ENCODE data around the gene ZNF37A.
"Not testable (repeated sequence)": the region's sequence is repeated elsewhere in the genome, so short reads cannot be mapped to it uniquely, and the experiment has no call there.

The ZNF37A gene

DNA sequence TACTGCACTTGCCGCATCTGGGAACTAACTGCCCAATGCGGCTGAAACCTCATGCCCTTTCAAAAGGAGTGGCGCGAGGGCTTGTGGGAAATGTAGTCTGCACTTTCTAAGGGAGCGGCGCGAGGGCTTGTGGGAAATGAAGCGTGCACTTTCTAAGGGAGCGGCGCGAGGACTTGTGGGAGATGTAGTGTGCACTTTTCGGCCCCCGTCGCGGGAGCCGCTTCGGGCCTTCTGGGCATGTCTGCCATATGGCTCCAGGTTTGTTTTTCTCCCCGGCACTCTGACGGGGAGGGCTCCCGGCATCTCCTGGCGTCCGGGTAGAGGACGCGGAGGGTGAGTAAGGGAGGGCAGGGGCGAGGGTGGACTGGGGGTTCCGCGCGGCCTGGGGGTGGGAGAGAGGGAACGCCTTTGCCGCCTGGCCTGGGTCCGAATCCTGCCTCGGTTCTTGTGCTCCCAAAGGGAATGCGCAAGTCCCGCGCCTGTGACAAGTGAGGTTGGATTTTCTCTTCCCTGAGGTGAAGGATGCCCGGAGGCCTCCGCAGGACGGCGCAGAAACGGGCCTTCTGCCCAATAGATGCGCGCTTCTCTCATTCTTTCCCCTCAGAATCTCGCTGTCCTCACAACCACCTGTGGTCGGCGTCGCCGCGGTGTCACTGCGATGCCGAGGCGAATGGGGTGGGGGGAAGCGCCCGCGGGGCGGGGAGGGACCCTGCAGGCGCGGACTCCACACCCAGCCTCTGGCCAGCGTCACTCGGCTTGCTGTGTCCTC lies at the start of gene ZNF37A:
TSS of gene ZNF37A (plus strand) at position 180 of the 769 bp plus-strand sequence. CDS start 2,281 bp downstream, outside the sequence.
- DNase-seq (ENCODE audit: low spot score), result peak; percentile 93

DNA sequence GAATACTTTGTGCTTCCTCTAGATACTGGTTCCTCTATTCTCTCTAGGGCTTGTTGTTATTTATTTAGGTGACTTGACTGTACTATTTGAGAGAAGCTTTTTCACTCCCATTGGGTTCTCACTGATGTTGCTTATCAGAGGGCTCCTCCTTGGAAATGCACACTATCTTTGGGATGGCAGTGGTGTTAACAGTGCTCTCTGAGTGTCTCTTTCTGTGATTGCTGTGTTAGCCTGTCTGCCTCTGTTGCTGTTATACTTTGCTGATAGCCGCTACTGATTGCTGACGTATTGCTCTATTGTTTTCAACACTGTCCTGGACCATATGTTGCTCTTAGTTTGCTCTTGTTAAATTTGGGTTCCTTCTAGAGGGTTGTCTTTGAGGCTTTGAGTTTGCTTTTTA lies 49.0 kb upstream of the ZNF37A start:
- no peak for DNase-seq (ENCODE audit: low spot score)

DNA sequence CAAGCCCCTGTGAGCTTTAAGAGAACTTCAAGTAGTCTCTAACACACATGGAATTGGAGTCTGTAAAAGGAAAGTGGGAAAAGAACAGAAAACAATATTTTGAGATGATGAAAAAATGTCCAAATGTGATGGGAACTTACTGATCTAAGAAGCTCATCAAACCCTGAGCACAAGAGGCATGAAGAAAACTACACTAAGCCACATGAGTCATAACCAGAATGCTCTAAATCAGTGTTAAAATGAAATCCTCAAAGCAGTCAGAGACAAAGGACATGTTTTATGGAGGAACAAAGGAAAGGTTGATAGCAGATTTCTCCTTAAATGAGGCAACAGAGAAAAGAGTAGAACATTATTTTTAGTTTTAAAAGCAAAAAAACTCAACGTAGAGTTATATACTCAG lies 46.5 kb upstream of the ZNF37A start:
- DNase-seq (ENCODE audit: low spot score), result no peak

DNA sequence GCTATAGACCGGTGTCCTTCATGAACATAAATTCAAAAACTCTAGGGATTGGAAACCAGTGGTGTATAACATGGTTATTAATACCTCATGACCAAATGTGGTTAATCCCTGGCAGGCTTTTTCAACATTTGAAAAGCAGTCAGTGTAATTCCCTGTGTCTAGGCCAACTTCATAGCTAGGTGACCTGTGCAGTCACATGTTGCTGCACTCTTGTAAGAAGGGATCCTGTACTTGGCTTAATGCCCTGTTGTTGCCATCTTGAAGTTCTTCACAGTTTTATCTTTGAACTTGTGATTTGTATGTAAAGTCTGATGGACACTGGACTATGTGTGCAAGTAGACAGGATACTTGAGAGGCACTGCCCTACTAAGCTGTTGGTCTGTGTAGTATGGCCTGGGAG lies 43.9 kb upstream of the ZNF37A start:
- DNase-seq (ENCODE audit: low spot score), result no peak

DNA sequence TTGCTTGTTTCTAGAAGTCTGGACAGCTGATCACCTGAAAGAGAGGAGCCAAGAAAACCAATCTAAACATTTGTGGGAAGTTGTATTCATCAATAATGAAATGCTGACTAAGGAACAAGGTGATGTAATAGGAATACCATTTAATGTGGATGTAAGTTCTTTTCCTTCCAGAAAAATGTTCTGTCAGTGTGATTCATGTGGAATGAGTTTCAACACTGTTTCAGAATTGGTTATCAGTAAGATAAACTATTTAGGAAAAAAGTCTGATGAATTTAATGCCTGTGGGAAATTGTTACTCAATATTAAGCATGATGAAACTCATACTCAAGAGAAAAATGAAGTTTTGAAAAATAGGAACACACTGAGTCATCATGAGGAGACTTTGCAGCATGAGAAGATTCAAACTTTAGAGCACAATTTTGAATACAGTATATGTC lies 39.8 kb upstream of the ZNF37A start:
- no peak for DNase-seq (ENCODE audit: low spot score)

DNA sequence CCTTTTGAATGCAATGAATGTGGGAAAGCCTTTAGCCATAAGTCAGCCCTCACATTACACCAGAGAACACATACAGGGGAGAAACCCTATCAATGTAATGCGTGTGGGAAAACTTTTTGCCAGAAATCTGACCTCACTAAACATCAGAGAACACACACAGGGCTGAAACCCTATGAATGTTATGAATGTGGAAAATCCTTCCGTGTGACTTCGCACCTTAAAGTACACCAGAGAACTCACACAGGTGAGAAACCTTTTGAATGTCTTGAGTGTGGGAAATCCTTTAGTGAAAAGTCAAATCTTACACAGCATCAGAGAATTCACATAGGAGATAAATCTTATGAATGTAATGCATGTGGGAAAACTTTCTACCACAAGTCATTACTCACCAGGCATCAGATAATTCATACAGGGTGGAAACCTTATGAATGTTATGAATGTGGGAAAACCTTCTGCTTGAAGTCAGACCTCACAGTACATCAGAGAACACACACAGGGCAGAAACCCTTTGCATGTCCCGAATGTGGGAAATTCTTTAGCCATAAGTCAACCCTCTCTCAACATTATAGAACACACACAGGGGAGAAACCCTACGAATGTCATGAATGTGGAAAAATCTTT lies 38.8 kb upstream of the ZNF37A start:
- DNase-seq (ENCODE audit: low spot score), result not testable (repeated sequence)

DNA sequence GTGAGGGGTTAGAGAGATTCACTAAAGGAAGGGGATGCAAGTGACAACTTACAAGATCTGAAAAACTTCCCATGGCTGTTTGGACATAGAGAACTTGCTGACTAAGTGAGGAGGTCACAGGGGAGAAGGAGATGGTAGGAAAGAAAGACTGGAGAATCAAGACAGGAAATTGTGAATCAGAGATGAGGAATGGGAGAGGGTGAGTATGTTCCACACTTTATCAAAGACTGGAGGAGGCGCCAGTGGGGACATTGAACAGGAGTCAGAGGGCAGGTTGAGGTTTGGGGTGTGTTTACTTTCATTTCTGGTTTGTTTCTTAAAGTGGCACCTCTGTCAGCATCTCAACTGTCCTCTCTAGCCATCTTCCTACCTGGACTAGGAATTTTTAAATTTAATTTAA lies 24.5 kb upstream of the ZNF37A start:
- DNase-seq (ENCODE audit: low spot score), result not testable (repeated sequence)

DNA sequence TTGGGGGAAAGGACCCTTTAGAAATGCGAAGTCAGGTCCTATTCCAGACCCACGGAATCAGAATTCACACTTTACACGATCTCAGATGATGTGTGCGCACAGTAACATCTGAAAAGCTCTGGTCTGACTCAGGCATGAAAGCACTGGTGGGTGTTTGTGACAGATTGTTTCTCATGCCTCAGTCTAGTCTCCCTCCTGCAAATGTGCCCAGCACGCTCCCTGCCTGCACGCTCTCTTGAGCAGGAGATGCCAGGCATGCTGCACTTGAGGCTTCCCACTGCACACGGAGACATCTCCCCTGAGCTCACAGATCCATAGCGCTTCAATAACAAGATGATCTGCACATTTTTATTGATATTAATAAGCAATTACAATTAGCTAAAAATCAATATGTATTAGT lies 23.6 kb upstream of the ZNF37A start:
- no peak for DNase-seq (ENCODE audit: low spot score)

DNA sequence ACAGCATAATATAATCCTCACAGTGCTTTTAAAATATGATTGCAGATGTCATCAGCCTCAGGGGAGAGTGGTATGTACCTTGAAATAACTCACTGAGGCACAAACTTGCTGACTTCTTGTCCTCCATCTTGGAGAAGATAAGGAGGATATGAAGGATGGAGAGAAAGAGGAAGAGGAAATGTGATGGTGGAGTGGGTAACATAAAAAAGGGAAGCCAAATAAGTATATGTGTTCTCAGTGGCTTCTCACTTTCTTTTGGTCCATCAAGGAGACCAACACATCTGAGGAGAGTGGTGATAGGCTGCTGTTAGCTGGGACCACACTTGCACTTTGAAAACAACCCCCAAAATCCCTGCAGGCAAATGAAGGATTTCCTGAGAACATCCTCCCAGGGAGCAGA lies 21.6 kb upstream of the ZNF37A start:
- DNase-seq (ENCODE audit: low spot score), result no peak

DNA sequence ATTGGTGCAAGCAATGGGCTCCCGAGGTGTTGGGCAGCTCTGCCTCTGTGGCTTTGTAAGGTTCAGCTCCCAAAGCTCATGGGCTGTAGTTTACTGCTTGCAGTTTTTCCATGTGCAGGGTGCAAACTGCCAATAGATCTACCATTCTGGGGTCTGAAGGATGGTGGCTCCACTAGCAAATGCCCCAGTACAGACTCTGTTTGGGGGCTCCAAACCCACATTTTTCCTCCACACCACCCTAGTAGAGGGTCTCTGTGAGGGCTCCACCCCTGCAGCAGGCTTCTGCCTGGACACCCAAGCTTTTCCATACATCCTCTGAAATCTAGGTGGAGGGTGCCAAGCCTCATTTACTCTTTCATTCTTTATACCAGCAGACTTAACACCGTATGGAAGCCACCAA lies 17.4 kb upstream of the ZNF37A start:
- no peak for DNase-seq (ENCODE audit: low spot score)

DNA sequence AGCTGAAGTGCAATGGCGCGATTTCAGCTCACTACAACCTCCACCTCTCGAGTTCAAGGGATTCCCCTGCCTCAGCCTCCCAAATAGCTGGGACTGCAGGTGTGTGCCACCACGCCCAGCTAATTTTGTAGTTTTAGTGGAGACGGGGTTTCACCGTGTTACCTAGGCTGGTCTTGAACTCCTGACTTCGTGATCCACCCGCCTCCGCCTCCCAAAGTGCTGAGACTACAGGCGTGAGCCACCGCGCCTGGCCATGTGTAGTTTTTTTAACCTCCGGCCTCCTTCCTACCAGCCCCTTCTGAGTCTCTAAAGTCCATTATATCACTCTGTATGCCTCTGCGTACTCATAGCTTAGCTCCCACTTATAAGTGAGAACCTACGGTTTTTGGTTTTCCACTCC lies 819 bp upstream of the ZNF37A start:
- not testable (repeated sequence) for DNase-seq (ENCODE audit: low spot score)

DNA sequence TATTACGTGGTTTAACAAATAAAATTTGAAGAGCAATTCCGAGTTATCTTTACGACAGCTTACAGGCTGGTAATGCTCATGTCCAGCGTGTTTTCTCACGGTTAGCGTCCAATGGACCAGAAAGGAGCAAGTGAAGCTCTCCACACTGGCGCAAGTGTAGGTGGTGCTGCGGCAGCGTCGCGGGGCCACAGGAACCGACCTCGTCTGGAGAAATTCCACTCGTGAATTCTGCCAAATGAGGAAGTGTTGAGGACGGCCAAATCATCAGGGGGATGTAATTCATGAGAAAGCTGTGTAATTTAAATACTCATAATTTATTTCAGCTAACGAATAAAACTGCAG lies 350 bp upstream of the ZNF37A start:
- no peak for DNase-seq (ENCODE audit: low spot score)

DNA sequence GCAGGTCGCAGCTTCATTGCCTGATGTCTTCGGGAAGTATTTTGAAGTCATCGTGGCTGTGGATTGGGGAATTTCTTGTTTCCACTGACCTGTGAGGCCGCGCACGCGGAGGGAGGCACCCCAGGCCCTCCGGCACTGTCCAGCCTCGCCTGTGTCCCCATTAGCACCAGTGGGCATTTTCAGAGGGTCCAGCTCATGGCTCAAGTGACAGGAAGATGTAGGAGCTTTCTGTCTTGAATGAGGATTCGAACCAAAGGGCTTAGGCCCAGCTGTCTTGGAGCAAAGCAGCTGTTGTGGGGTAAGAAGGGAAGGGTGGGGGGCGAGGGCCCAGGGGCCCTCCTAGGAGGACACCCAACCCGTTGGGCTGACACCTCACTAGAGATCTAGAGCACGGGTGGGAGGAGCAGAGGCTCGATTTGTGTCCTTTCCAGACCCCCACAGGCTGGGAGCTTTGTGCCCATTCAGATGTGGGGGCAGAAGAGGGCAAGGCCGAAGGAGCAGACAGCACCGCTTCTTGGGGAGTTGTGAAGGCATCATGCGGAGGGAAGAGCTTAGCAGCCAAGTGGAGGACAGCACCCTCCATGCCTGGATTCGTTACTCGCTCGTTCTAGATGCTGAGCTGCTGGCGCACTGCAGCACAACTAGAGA lies 914 bp downstream of the ZNF37A start:
- DNase-seq (ENCODE audit: low spot score), result no peak

DNA sequence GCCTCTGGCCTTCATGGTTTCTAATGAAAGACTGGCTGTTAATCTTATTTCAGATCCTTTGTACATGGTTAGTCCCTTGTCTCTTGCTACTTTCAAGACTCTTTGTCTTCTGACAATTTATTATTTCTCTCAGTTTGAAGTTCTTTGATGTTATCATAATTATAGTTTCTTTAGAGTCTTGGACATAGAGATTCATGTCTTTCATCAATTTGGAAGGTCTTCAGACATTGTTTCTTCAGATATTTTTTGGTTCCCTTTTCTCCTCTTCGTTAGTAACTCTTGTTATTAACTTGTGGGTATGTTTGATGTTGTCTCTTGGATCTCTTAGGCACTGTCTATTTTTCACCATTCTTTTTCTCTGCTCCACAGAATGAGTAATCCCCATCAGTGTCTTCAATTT lies 8.7 kb downstream of the ZNF37A start:
- DNase-seq (ENCODE audit: low spot score), result no peak

DNA sequence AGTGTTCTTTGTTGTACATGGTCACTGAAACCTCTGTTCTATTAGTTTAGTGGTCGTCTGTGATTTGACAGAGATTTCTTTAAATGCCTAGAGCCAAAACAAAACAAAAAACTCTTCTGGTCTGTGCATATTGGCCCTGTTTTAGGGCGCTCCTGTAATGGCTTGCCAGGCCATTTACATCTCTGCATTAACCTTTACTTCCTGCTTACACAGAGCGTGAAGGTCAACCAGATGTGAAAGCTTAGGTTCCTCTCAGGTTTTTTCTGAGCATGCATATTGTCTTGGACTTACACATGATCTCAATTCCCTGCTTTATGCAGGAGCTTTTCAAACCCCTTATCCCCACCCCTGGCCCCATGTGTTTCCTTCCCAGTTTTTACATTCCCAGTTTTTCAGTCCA lies 9.6 kb downstream of the ZNF37A start:
- DNase-seq (ENCODE audit: low spot score), result no peak

DNA sequence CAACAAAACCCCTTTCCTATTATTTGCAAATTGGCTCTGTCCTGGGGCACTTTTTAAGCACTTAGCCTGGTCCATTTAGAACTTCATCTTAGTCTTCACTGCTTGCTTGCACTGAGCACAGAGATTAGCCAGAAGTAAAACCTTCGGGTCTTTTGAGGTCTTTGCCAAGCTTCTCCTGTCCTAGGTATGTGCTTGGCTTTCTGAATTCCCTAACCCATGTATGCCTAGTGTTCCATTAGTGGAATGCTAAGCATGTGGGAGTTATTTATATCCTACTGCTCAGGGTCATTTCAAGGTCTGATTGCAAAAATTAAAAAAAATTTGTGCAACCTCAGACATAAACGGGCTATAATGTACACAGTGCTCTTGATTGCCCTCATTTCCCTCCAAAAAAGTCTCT lies 18.0 kb downstream of the ZNF37A start:
- DNase-seq (ENCODE audit: low spot score), result no peak

DNA sequence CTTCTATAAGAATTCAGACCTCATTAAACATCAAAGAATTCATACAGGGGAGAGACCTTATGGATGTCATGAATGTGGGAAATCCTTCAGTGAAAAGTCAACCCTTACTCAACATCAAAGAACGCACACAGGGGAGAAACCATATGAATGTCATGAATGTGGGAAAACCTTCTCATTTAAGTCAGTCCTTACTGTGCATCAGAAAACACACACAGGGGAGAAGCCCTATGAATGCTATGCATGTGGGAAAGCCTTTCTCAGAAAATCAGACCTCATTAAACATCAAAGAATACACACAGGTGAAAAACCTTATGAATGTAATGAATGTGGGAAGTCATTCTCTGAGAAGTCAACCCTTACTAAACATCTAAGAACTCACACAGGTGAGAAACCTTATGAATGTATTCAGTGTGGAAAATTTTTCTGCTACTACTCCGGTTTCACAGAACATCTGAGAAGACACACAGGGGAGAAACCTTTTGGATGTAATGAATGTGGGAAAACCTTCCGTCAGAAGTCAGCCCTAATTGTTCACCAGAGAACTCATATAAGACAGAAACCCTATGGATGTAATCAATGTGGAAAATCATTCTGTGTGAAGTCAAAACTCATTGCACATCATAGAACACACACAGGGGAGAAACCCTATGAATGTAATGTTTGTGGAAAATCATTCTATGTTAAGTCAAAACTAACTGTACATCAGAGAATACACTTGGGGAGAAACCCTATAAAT lies 24.1 kb downstream of the ZNF37A start:
- DNase-seq (ENCODE audit: low spot score), result no peak

DNA sequence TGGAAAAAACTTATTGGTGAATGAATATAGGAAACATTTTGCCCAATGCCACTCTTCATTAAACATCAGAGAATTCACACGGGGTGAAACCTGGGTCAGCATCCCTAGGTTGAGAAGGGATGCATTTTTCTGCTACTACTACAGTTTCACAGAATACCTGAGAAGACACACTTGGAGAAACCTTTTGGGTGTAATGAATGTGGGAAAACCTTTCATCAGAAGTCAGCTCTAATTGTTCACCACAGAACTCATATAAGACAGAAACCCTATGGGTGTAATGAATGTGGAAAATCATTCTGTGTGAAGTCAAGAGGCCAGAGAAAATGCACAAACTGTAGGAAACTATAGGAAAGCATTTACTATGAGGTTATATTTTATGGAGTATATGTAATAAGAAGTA lies 24.9 kb downstream of the ZNF37A start:
- DNase-seq (ENCODE audit: low spot score), result no peak

DNA sequence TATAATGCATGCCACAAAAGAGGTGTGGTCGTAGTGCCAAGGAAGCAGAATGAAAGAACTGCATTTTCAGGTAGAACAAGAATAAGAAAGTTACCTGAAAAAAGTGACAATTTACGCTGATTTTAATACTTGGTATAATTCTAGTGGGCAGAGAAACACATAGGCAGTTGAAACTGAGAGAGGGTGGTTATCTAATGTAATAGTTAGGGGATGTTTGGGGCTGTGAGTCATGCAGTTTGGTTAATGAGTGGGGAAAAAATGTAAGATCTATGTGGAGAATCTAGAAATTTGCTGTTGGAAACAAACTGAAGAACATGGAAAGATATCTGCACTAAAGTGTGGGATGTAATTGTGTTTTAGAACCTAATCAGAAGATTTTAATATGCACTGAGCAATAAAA lies 33.7 kb downstream of the ZNF37A start:
- DNase-seq (ENCODE audit: low spot score), result no peak

DNA sequence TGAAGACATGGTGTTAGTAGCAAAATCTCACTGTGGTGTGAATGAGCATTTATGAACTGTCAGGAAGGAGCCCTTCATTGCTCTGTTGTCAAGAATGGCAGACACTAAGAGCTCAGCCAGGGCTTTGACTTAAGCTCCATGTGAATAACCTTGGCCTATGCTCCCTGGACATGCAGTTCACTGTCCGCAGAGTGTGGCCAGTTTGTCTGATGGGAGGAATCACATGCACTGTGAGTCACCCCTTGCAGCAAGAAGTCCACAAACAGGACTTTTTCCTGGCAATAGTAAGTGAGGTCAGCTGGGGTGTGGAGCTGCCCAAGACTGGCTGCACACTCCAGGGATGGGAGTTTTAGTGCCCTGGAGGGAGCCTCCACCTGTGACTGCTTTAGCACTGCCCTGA lies 49.5 kb downstream of the ZNF37A start:
- DNase-seq (ENCODE audit: low spot score), result no peak

DNA sequence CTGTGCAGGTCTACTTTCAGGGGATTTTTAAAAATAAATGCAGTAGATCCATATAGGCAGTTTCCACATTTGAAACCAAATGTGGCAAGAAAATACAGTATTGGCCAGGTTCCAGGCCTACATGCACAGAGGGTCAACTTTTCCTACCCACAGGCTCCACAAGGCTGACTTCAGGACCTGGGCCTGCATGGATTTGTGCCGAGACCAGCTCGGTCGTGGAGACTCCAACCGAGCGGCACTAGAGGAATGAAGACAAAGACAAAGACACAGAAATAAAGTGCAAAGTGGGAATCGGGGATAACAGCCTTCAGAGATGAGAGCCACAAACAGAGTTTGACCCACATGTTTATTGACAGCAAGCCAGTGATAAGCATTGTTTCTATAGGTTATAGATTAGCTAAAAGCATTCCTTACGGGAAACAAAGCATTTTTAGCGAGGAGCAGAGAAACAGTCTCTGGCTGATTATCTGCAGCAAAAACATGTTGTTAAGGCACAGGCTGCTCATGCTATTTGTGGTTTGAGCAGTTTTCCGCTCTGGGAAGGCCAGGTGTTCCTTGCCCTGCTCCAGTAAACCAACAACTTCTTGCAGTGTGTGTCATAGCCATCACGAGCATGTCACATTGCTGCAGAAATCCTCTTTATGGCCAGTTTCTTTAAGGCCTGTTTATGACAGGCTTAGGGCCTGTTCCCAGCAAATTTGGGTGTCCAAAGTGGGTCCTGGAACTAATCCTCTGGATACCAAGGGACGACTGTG lies 52.6 kb downstream of the ZNF37A start:
- DNase-seq (ENCODE audit: low spot score), result no peak

DNA sequence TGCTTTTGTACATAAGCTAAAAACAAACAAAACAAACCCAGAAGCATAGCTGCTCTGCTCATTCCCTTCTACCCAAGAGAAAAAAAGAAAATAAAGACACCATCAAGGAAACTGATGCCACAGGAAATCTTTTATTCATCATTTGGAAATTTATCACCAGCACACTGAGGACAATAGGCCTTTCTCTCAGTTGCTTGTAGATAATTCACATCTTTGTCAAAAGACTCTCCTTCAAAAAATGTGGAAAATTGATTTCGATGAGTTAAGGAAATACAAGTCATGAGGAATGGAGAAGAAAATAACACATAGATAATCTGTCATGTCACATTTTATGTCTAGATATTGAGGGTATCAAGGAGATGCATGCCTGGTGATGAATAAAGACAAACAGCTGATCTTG lies 53.5 kb downstream of the ZNF37A start:
- no peak for DNase-seq (ENCODE audit: low spot score)

Data from hematopoietic multipotent progenitor cell treated with erythropoietin and hydrocortisone succinate and interleukin-3 and kit ligand, for 17 days (in vitro differentiated cells).